Caco-2 (cell line): ENCODE data around the gene MICAL3. TPM values are rescaled to one million over a fixed set of nuclear protein-coding genes. Genes with fewer than 3 reads are reported as not detected.
A peak's percentile ranks its signal among the peaks of the same experiment; 100 is the strongest.

Experiments used
- BruUV-seq: library from RNA; stranded (reverse); fragments of 400-500 nt; replicated peaks from 2 replicates; lab custom pipeline; 2021; lab: Mats Ljungman, UMichigan
- CTCF ChIA-PET: fragments of 300-600 bp; sonication (Branson Sonifier 250); formaldehyde crosslinking; loops from one replicate; lab custom pipeline; 2022; ENCODE audit warnings: antibody characterized with exemption; lab: Charles Lee
- POLR2A ChIA-PET: fragments of 300-600 bp; sonication (Branson Sonifier 250); formaldehyde crosslinking; loops from one replicate; lab custom pipeline; 2022; ENCODE audit warnings: antibody characterized with exemption; lab: Charles Lee
- DNase-seq, 2 experiments: peaks; one replicate each; pipeline versions ENCODE4 v3.0.0 to v3.0.0-alpha.2; 2020 to 2022
- H3K27me3 ChIP-seq: replicated peaks from 2 replicates; pipeline ENCODE4 v1.6.0; 2011; ENCODE audit warnings: low read length; ENCODE audit not compliant: control insufficient read depth, insufficient read depth
- H3K36me3 ChIP-seq: 2 replicates; pipeline ENCODE4 v1.5.1; 2011; ENCODE audit warnings: low read length; ENCODE audit not compliant: control insufficient read depth, insufficient read depth
- H3K4me1 ChIP-seq: fragments of 250-450 bp; sonication (Bioruptor Pico); 2 replicates; pipeline ENCODE4 v1.5.1; 2020; ENCODE audit warnings: mild to moderate bottlenecking
- H3K4me3 ChIP-seq: 2 replicates; pipeline ENCODE4 v1.5.1; 2011; ENCODE audit warnings: low read depth, mild to moderate bottlenecking, control low read depth, low read length
- H3K9me3 ChIP-seq: fragments of 250-450 bp; sonication (Bioruptor Pico); 2 replicates; pipeline ENCODE4 v1.5.1; 2020; ENCODE audit warnings: mild to moderate bottlenecking, moderate library complexity
- H3K27ac Mint-ChIP-seq: one replicate; pipeline ENCODE4 v1.8.0; 2022; ENCODE audit warnings: mixed read lengths; ENCODE audit not compliant: unreplicated experiment
- H3K27me3 Mint-ChIP-seq: one replicate; pipeline ENCODE4 v1.8.0; 2022; ENCODE audit warnings: mixed read lengths; ENCODE audit not compliant: insufficient read depth, unreplicated experiment
- H3K36me3 Mint-ChIP-seq: one replicate; pipeline ENCODE4 v1.8.0; 2022; ENCODE audit warnings: mild to moderate bottlenecking, mixed read lengths; ENCODE audit not compliant: insufficient read depth, unreplicated experiment
- H3K4me1 Mint-ChIP-seq: one replicate; pipeline ENCODE4 v1.8.0; 2022; ENCODE audit warnings: low read depth, mixed read lengths; ENCODE audit not compliant: unreplicated experiment
- H3K4me3 Mint-ChIP-seq: one replicate; pipeline ENCODE4 v1.8.0; 2022; ENCODE audit warnings: mild to moderate bottlenecking, moderate library complexity, mixed read lengths; ENCODE audit not compliant: unreplicated experiment
- H3K9me3 Mint-ChIP-seq: one replicate; pipeline ENCODE4 v1.8.0; 2022; ENCODE audit warnings: mixed read lengths; ENCODE audit not compliant: unreplicated experiment
- intact Hi-C: fragments of 100-400 bp; cut with micrococcal nuclease; formaldehyde crosslinking; loops from one replicate; pipeline ENCODE4 v1.10.0; 2022; ENCODE audit not compliant: unreplicated experiment
- total RNA-seq: library from RNA; stranded (reverse); gene quantifications from 2 replicates; pipeline ENCODE4 v1.2.3, GENCODE V29; 2022
- TF ChIP-seq, protein P1 (sequence below), 2 experiments: fragments of 200-600 bp in 1 of 2; IDR thresholded peaks; 1 replicate in 1 of 2; 2 replicates in 1 of 2; pipeline versions ENCODE4 v1.5.1 to v1.8.0; 2011 to 2022; ENCODE audit warnings: antibody characterized with exemption in 1 of 2, control low read depth in 1 of 2, inconsistent platforms in 1 of 2, low read depth in 1 of 2, low read length in 1 of 2, mild to moderate bottlenecking in 1 of 2, moderate library complexity in 1 of 2; ENCODE audit not compliant: insufficient read depth in 1 of 2, severe bottlenecking in 1 of 2, unreplicated experiment in 1 of 2

The MICAL3 gene
- total RNA-seq, 1 experiment from 2014 or later, result 65.6 TPM

DNA sequence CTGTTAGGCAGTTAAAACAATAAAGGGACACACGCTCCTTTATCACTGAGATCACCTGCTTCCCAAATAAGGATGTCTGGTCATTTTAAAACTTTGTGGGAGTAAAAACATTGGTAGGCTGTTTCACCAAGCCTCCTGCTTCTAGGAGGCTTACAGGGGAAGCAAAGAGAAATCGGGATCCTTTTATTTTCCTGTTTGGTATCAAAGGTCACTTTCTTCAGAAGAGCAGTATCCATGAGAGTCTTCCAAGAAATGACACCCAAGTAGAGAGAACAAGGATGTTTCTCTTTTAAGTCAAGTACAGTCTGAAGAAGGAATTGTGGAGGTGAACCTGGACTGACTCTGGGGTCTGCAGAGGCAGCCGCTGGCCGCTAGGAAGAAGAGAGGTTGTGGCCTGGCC lies 213.2 kb downstream of the MICAL3 start:
- no peak overlapping the region for H3K4me3 ChIP-seq
- Mint-ChIP-seq H3K9me3 (no peaks in the 10 kb centered on the region), H3K4me1 (peaks cover 7% of the 10 kb centered on the region), H3K27ac (peak overlapping the region; percentile 39), H3K27me3 (no peaks in the 10 kb centered on the region), H3K4me3 (no peak overlapping the region), H3K36me3 (peaks cover 50% of the 10 kb centered on the region)
- DNase-seq, result no peak
- no peaks in the 10 kb centered on the region for H3K4me1 ChIP-seq
- no peaks in the 10 kb centered on the region; the same call in none of the 2 replicates for H3K36me3 ChIP-seq
- no TSS peak for BruUV-seq
- no peaks in the 10 kb centered on the region for H3K9me3 ChIP-seq
- H3K27me3 ChIP-seq, result no peaks in the 10 kb centered on the region
- POLR2A ChIA-PET, result no interaction called here
- CTCF ChIA-PET, result interaction anchor here (0.5 kb wide), 1 partner anchor 185 kb away, joined by 5 read pairs; no protein-coding TSS in a partner anchor
- intact Hi-C loops, result no loop called here
- TF ChIP-seq, protein P1, sequence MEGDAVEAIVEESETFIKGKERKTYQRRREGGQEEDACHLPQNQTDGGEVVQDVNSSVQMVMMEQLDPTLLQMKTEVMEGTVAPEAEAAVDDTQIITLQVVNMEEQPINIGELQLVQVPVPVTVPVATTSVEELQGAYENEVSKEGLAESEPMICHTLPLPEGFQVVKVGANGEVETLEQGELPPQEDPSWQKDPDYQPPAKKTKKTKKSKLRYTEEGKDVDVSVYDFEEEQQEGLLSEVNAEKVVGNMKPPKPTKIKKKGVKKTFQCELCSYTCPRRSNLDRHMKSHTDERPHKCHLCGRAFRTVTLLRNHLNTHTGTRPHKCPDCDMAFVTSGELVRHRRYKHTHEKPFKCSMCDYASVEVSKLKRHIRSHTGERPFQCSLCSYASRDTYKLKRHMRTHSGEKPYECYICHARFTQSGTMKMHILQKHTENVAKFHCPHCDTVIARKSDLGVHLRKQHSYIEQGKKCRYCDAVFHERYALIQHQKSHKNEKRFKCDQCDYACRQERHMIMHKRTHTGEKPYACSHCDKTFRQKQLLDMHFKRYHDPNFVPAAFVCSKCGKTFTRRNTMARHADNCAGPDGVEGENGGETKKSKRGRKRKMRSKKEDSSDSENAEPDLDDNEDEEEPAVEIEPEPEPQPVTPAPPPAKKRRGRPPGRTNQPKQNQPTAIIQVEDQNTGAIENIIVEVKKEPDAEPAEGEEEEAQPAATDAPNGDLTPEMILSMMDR (IDR thresholded peaks at IDR 0.05; ENCODE audit: insufficient read depth in 1 of 2, low read depth in 1 of 2, low read length in 1 of 2, severe bottlenecking in 1 of 2, unreplicated experiment in 1 of 2), result no peak

DNA sequence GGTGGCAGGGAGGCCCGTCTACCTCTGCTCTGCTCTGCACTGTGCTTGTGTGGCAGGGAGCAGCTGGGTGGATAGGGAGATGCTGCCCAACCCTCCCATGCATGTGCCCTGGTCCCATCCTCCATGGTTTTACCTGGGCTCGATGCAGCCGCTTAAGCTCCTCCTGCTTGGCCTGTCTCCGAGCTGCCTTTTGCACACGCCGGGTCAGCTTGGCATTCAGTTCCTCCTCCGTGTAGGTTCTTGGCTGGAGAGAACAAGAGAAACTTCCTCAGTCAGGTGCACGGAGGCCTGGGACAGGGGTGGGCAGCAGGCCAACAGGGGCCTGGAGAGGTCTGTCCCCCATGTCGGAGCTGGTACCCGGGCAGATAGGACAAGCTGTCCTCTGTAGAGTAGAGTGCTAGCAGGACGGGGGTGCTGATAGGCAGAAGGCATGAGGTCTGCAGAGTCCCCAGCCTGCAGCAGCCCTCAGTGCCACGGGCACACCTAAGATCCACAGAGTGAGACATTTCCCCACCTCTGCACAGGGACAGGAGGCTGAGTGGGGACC lies 213.7 kb downstream of the MICAL3 start:
- H3K9me3 Mint-ChIP-seq, result no peaks in the 10 kb centered on the region
- H3K27me3 ChIP-seq, result no peaks in the 10 kb centered on the region
- BruUV-seq, result no TSS peak
- H3K27ac Mint-ChIP-seq, result peak overlapping the region; percentile 39
- TF ChIP-seq, protein P1 (IDR thresholded peaks at IDR 0.05; ENCODE audit: insufficient read depth in 1 of 2, low read depth in 1 of 2, low read length in 1 of 2, severe bottlenecking in 1 of 2, unreplicated experiment in 1 of 2), result no peak
- intact Hi-C loops, result no loop called here
- H3K9me3 ChIP-seq, result no peaks in the 10 kb centered on the region
- DNase-seq, result no peak
- no peaks in the 10 kb centered on the region for H3K4me1 ChIP-seq
- H3K36me3 ChIP-seq, result no peaks in the 10 kb centered on the region; the same call in none of the 2 replicates
- no peak overlapping the region for H3K4me3 Mint-ChIP-seq
- CTCF ChIA-PET, result interaction anchor here (0.5 kb wide), 1 partner anchor 185 kb away, joined by 5 read pairs; no protein-coding TSS in a partner anchor
- POLR2A ChIA-PET, result no interaction called here
- H3K27me3 Mint-ChIP-seq, result no peaks in the 10 kb centered on the region
- peaks cover 48% of the 10 kb centered on the region for H3K36me3 Mint-ChIP-seq
- no peak overlapping the region for H3K4me3 ChIP-seq
- H3K4me1 Mint-ChIP-seq, result peaks cover 7% of the 10 kb centered on the region

DNA sequence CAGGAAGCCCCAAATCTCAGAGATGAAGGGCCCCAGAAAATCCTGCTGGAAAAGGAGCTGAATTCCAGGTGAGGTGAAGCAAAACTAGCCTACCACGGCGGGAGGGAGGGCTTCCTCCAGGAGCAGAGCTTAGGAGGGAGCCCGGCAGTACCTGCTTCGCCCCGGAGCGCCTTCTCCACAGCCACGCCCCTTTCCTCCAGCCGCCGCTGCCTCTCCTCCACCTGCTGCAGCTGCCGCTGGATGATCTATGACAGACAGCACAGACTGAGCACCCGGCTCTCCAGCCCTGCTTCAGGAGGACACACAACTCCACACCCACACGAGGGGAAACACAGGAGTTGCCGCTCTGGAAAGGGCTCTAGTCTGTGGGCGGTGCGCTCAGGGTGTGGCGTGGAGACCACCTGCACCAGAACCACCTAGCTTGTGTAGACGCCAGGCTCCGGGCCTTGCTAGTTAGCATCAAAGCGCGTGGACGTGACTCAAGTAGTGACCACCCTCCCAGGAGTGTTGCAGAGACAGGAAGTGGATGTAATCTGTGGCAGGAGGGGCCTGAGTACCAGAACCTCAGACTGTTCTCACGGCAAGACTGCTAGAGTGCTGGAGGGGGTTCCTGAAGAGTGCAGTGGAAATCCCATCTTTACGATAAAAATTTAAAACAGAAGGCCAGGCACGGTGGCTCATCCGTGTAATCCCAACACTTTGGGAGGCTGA lies 215.5 kb downstream of the MICAL3 start:
- H3K9me3 ChIP-seq, result no peaks in the 10 kb centered on the region
- Mint-ChIP-seq H3K4me1 (peaks cover 7% of the 10 kb centered on the region), H3K36me3 (peaks cover 53% of the 10 kb centered on the region), H3K27ac (peak overlapping the region; percentile 53), H3K27me3 (no peaks in the 10 kb centered on the region), H3K9me3 (no peaks in the 10 kb centered on the region), H3K4me3 (no peak overlapping the region)
- no TSS peak for BruUV-seq
- no peaks in the 10 kb centered on the region; the same call in none of the 2 replicates for H3K36me3 ChIP-seq
- POLR2A ChIA-PET, result no interaction called here
- H3K4me3 ChIP-seq, result no peak overlapping the region
- no peaks in the 10 kb centered on the region for H3K4me1 ChIP-seq
- TF ChIP-seq, protein P1 (IDR thresholded peaks at IDR 0.05; ENCODE audit: insufficient read depth in 1 of 2, low read depth in 1 of 2, low read length in 1 of 2, severe bottlenecking in 1 of 2, unreplicated experiment in 1 of 2), result no peak
- H3K27me3 ChIP-seq, result no peaks in the 10 kb centered on the region
- intact Hi-C loops, result no loop called here
- DNase-seq, result no peak
- CTCF ChIA-PET, result no interaction called here
